GM19438 (cell line): Measurements from ENCODE around the gene TEK.
A peak's percentile ranks its signal among the peaks of the same experiment; 100 is the strongest.
"Not testable (repeated sequence)": the region's sequence is repeated elsewhere in the genome, so short reads cannot be mapped to it uniquely, and the experiment has no call there.

ENCODE experiments used
- ATAC-seq: cut with Tn5 transposase; IDR thresholded peaks from one replicate; pipeline ENCODE4 v1.9.1; 2021; ENCODE audit warnings: low read depth; ENCODE audit not compliant: unreplicated experiment

TEK gene

DNA sequence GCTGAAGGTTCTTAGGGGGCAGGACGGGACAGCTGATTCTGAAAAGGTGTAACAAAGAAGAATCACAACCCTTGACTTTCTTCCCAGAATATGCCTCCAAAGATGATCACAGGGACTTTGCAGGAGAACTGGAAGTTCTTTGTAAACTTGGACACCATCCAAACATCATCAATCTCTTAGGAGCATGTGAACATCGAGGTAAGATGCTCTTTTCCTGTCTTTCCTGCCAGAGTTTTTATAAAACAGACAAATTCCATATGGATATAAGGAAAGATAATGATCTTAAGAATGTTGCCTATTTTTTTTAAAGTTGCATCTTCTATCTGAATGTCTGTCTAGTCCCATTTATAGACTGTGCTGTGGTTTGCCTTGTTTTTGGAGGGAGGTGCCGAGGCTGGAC, 100.0 kb downstream of the TEK start:
- ATAC-seq = no peak

DNA sequence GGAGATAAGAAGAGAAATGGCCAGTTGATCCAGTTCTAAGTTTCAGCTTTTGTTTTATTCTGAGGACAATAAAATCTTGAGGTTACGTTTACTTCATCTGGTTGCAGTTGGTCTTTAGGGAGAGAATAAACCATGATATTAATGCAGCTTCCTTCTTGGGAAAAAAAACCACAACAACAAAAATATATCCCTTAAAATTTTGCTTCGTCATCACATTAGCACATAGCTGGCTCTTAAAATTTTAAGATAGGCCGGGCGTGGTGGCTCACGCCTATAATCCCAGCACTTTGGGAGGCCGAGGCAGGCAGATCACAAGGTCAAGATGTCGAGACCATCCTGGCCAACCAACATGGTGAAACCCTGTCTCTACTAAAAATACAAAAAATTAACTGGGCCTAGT, 101.6 kb downstream of the TEK start:
- no peak for ATAC-seq

GRCh38 chr9:27212191-27212590, 103.2 kb downstream of the TEK start:
- ATAC-seq = no peak

GRCh38 chr9:27212621-27213020, 103.6 kb downstream of the TEK start:
- ATAC-seq = no peak

DNA sequence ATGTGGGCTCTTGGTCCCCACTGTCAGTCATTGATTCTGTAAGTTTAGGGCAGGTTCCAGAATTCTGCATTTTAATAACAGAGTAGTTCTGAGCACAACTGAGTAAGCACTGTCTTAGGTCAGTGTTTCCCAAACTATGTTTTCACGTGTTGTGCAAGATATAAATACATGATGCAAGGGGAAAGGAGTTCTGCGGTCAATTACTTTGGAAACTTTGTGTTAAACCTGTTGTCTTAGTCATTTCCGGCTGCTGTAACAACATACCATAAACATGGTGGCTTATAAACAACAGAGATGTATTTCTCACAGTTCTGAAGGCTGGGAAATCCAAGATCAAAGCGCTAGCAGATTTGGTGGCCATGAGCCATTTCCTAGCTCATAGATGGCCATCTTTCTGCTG, 118.2 kb downstream of the TEK start:
- no peak for ATAC-seq

GRCh38 chr9:27239648-27240047, 130.6 kb downstream of the TEK start:
- not testable (repeated sequence) for ATAC-seq

DNA sequence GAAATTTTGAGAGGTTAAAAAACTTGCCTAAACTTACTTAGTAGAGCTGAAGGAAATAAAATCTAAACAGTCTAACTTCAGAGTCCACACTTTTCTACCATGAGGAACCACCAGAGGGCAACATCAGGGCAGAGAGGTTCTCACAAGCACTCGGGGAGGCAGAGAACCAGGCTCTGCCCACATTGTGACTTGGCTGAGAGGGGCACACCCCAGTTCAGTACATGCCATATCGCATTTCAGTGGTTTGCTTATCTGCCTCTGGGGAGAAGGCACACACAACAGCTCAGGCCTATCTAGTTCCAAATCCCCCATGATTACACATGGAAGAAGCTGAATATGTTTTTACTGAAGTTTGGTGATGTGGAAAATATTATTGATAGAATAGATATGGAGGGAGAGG, 138.7 kb downstream of the TEK start:
- peak; percentile 75 for ATAC-seq

DNA sequence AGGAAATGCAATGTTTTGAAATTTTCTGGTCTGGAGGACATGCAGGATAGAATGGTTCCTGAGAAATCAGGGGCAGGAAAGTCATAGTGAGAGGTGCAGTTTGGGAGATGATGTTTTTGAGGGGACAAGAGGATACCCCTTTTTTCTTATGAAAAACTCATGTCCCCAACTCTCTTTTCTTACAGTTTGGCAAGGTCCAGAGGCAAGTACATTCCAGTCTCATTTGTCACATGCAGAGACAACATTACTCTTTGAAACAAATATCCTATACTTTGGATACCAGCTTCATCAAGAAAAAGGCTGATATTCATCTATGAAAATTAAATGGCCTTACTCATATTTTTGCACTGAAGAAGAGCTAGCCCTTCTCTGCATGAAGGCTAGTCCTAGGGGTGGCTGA, 139.7 kb downstream of the TEK start:
- no peak for ATAC-seq

DNA sequence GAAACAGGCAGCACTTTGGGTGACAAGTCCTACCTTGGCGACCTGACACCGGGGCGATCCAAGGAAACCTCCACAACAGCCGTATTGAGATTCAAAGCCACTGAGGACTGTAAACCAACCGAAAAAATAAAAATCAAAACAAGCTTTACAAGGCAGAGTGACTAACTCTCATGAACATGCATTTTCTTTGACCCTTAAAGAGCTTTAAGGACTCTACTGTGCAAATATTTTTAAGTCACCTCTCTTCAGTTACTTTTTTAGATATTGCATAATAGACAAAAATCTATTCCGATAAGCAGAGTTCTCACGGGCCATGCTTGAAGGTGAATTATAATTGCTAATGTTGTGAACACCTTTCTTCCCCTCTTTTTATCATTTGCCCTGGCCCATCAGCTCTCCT, 149.6 kb downstream of the TEK start:
- no peak for ATAC-seq

GRCh38 chr9:27260789-27261516, 151.9 kb downstream of the TEK start:
- ATAC-seq = no peak

- ATAC-seq = no peak
Measured at GRCh38 chr9:27261517-27262211, 152.6 kb downstream of the TEK start.

- ATAC-seq = no peak
Measured at GRCh38 chr9:27272103-27272502, 163.1 kb downstream of the TEK start.

DNA sequence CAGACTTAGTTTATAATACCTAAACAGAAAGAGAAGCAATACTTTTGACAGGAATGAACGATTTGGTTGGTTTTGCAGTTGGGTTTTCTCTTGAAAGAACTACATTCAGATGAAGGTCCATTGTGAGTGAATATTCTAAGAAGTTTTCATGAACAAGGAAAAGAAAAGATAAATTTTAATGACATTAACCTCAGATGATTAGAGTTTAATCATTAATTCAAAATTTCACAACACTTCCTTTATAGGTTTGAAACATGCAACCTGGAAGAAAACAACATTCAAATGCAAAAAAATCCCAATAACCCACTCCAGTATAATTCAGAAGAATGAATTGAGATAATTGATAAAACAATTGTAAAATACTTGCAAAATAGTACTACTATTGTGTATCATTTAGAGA, 164.2 kb downstream of the TEK start:
- no peak for ATAC-seq

GRCh38 chr9:27276193-27277030, 167.4 kb downstream of the TEK start:
- peak; percentile 63 for ATAC-seq

GRCh38 chr9:27278374-27278773, 169.3 kb downstream of the TEK start:
- ATAC-seq = no peak

GRCh38 chr9:27279611-27280010, 170.6 kb downstream of the TEK start:
- no peak for ATAC-seq
